ENCODE results near the gene COPS4.
A peak's percentile ranks its signal among the peaks of the same experiment; 100 is the strongest.
"Not testable (repeated sequence)": the region's sequence is repeated elsewhere in the genome, so short reads cannot be mapped to it uniquely, and the experiment has no call there.

The COPS4 gene

DNA sequence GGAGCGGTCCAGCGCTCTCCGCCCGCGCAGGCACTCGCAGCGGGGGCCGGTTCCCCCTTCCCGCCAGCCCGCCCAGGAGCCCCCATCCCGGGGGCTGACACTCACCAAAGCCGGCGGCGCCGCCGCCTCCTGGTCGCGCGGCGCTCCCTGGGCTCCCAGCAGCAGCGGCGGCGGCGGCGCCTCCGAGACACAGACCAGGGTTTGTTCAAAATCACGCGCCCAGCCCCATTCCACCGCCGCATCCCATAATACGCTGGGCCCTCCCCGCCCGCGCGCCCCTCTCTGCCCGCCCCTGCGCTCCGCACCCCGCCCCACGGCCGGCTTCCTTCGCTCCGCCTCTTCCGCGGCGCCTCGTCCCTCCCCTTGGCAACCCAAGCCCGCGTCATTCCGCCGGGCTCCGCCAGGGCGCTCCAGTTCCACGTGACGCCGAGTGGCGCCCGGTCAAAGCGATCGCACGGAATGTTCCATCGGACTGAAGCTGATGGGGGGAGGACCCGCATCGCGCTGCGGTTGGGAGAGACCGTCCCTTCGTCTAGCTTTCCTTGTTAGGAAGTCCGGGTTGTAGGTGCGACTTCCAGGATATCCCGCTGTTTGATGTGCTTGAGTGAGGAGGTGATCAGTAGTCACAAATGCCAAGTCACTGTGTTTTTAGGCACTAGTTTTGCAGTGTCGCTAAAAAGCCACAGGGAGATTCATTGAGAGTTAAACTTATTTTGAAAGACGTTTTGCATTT is 22.1 kb upstream of the COPS4 start:
- ChIA-PET CTCF (interaction anchor here (0.9 to 1.1 kb wide), 2 partner anchors 9 to 247 kb away, joined by 3 read pairs; no protein-coding TSS in a partner anchor), POLR2A (interaction anchor here (0.6 to 3.8 kb wide), 19 partner anchors 13 to 652 kb away, joined by 3 to 59 read pairs (median 5); partner anchors contain the start of genes COPS4, COQ2 and THAP9)
- peak; percentile 94 for DNase-seq (ENCODE audit: extremely low spot score)

GRCh38 chr4:83013420-83013867 is 21.5 kb upstream of the COPS4 start:
- TF ChIP-seq BHLHE40 (IDR thresholded peaks at IDR 0.05; ENCODE audit: borderline replicate concordance), result no peak
- 0 out of 2 replicates have a peak, but pooled peaks have one; percentile 2 for TF ChIP-seq CTBP1 (IDR thresholded peaks at IDR 0.05; ENCODE audit: borderline replicate concordance)
- no peak for TF ChIP-seq SUZ12 (IDR thresholded peaks at IDR 0.05)
- DNase-seq (ENCODE audit: extremely low spot score), result no peak
- ChIA-PET CTCF (interaction anchor here (0.9 to 1.1 kb wide), 2 partner anchors 10 to 247 kb away, joined by 3 read pairs; no protein-coding TSS in a partner anchor), POLR2A (interaction anchor here (0.7 to 3.8 kb wide), 11 partner anchors 12 to 584 kb away, joined by 3 to 59 read pairs (median 7); partner anchors contain the start of genes COPS4, COQ2 and THAP9)

More for the DNA sequence above, 22.1 kb upstream of the COPS4 start:
- TF ChIP-seq, protein P1, sequence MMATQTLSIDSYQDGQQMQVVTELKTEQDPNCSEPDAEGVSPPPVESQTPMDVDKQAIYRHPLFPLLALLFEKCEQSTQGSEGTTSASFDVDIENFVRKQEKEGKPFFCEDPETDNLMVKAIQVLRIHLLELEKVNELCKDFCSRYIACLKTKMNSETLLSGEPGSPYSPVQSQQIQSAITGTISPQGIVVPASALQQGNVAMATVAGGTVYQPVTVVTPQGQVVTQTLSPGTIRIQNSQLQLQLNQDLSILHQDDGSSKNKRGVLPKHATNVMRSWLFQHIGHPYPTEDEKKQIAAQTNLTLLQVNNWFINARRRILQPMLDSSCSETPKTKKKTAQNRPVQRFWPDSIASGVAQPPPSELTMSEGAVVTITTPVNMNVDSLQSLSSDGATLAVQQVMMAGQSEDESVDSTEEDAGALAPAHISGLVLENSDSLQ (IDR thresholded peaks at IDR 0.05), result peak; percentile 11; the same call in 1 of the 2 replicates
- no peak for TF ChIP-seq ZNF384 (IDR thresholded peaks at IDR 0.05)
- peak; percentile 63 for TF ChIP-seq L3MBTL2 (conservative IDR thresholded peaks at IDR 0.05)
- peak; percentile 68; the same call in 1 of the 2 replicates for TF ChIP-seq HDGF (IDR thresholded peaks at IDR 0.05; ENCODE audit: borderline replicate concordance)
- peak; percentile 38; the same call in 1 of the 2 replicates for TF ChIP-seq CTBP1 (IDR thresholded peaks at IDR 0.05; ENCODE audit: borderline replicate concordance)
- peak; percentile 70; the same call in 1 of the 2 replicates for TF ChIP-seq BHLHE40 (IDR thresholded peaks at IDR 0.05; ENCODE audit: borderline replicate concordance)

GRCh38 chr4:83013902-83014301 is 21.1 kb upstream of the COPS4 start:
- DNase-seq (ENCODE audit: extremely low spot score), result no peak
- ChIA-PET POLR2A (interaction anchor here (0.6 to 3.8 kb wide), 3 partner anchors 17 to 23 kb away, joined by 3 to 59 read pairs (median 5); partner anchors contain the start of gene COPS4), CTCF (interaction anchor here (1.1 kb wide), 1 partner anchor 246 kb away, joined by 3 read pairs; no protein-coding TSS in a partner anchor)
- TF ChIP-seq ZNF384 (IDR thresholded peaks at IDR 0.05), result no peak
- TF ChIP-seq, protein P1 (IDR thresholded peaks at IDR 0.05), result peak; percentile 75

DNA sequence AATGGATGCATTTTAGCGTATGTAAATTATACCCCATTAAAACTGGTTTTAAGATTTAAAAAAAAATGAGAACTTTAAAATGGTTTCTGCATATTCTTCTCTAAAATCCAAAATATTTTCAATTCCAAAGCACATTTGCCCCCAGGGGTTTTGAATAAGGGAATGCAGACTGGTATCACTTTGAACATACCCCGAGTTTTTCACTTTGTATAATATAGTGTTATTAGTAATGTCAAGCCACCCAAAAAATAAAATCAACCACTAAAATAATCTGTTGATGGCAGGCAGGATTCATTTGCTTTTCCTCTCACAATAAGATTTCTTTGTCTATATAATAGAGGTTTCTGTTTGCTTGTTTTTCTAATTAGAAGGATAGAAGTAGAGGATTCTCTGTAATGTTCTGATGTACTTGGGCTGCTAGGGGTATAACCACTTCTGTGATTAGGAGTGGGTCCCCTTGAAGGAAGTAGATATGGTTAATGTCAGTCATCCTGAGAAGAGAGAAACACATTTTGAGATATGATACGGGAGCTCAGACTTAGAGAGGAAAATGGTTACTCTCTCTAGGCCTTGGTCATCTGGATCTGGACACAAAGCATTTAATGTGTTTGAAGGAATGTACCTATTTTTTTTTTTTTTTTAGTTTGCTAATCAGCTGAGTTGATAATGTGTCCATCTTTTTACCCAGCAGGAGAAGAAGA is 15.0 kb upstream of the COPS4 start:
- POLR2A ChIA-PET, result interaction anchor here (1.2 kb wide), 1 partner anchor 15 kb away, joined by 3 read pairs; the partner anchor contains the start of gene COPS4
- DNase-seq (ENCODE audit: extremely low spot score), result no peak
- CTCF ChIA-PET, result interaction anchor here (2.1 kb wide), 1 partner anchor 11 kb away, joined by 5 read pairs; no protein-coding TSS in a partner anchor
- no peak for TF ChIP-seq SP1 (IDR thresholded peaks at IDR 0.05)

GRCh38 chr4:83022724-83023450 is 12.1 kb upstream of the COPS4 start:
- TF ChIP-seq ARNT (IDR thresholded peaks at IDR 0.05) (no peak), NFRKB (IDR thresholded peaks at IDR 0.05) (no peak), BHLHE40 (IDR thresholded peaks at IDR 0.05; ENCODE audit: borderline replicate concordance) (no peak), FOXK2 (IDR thresholded peaks at IDR 0.05) (no peak), ZNF384 (IDR thresholded peaks at IDR 0.05) (no peak), LEF1 (IDR thresholded peaks at IDR 0.05; ENCODE audit: borderline replicate concordance) (no peak), HDGF (IDR thresholded peaks at IDR 0.05; ENCODE audit: borderline replicate concordance) (no peak), CTBP1 (IDR thresholded peaks at IDR 0.05; ENCODE audit: borderline replicate concordance) (no peak), ELF4 (IDR thresholded peaks at IDR 0.05) (no peak), FOXM1 (IDR thresholded peaks at IDR 0.05; ENCODE audit: borderline replicate concordance) (no peak), TARDBP (IDR thresholded peaks at IDR 0.05) (no peak), FOXA1 (IDR thresholded peaks at IDR 0.05) (no peak), L3MBTL2 (conservative IDR thresholded peaks at IDR 0.05) (no peak), SP1 (IDR thresholded peaks at IDR 0.05) (no peak), SUZ12 (IDR thresholded peaks at IDR 0.05) (no peak)
- TF ChIP-seq, protein P1 (IDR thresholded peaks at IDR 0.05), result no peak
- ChIA-PET CTCF (no interaction called here), POLR2A (interaction anchor here (1.5 kb wide), 1 partner anchor 12 kb away, joined by 5 read pairs; the partner anchor contains the start of gene COPS4)
- no peak for DNase-seq (ENCODE audit: extremely low spot score)

DNA sequence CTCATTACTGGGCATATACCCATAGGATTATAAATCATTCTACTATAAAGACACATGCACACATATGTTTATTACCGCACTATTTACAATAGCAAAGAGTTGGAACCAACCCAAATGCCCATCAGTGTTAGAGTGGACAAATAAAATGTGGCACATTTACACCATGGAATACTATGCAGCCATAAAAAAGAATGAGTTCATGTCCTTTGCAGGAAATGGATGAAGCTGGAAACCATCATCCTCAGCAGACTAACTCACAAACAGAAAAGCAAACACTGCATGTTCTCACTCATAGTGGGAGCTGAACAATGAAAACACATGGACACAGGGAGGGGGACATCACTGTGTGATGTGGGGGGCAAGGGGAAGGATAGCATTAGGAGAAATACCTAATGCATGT is 11.4 kb upstream of the COPS4 start:
- DNase-seq (ENCODE audit: extremely low spot score); CTCF ChIA-PET; POLR2A ChIA-PET: not testable (repeated sequence)
